Mesodermal cell (in vitro differentiated cells): Measurements from ENCODE around the gene RPL3.

Experiments used
- H3K27ac ChIP-seq: 2 replicates; pipeline ENCODE4 v1.7.0; 2013; ENCODE audit warnings: mild to moderate bottlenecking, low read depth, low read length, moderate library complexity; ENCODE audit not compliant: severe bottlenecking
- H3K36me3 ChIP-seq: 2 replicates; pipeline ENCODE4 v1.7.1; 2013; ENCODE audit warnings: mild to moderate bottlenecking, low read length, moderate library complexity; ENCODE audit not compliant: control insufficient read depth, insufficient read depth
- H3K4me1 ChIP-seq: one replicate; pipeline ENCODE4 v1.7.1; 2013; ENCODE audit warnings: mild to moderate bottlenecking, low read length; ENCODE audit not compliant: insufficient read depth, control insufficient read depth, poor library complexity, severe bottlenecking
- H3K4me3 ChIP-seq: 2 replicates; pipeline ENCODE4 v1.7.0; 2013; ENCODE audit warnings: low read length, control low read depth, mild to moderate bottlenecking; ENCODE audit not compliant: insufficient read depth, poor library complexity, severe bottlenecking; ENCODE audit errors: extremely low read depth
- H3K9me3 ChIP-seq: 2 replicates; pipeline ENCODE4 v1.7.1; 2013; ENCODE audit warnings: mild to moderate bottlenecking, low read length, moderate library complexity; ENCODE audit not compliant: control insufficient read depth
- WGBS, 2 experiments: methylation state at CpG; one replicate each; pipeline ENCODE4 v1.1.5; 2013; ENCODE audit warnings: missing lambda C conversion rate in 2 of 2; ENCODE audit not compliant: insufficient coverage in 2 of 2; 5-methylcytosine and 5-hydroxymethylcytosine counted together

RPL3 gene

DNA sequence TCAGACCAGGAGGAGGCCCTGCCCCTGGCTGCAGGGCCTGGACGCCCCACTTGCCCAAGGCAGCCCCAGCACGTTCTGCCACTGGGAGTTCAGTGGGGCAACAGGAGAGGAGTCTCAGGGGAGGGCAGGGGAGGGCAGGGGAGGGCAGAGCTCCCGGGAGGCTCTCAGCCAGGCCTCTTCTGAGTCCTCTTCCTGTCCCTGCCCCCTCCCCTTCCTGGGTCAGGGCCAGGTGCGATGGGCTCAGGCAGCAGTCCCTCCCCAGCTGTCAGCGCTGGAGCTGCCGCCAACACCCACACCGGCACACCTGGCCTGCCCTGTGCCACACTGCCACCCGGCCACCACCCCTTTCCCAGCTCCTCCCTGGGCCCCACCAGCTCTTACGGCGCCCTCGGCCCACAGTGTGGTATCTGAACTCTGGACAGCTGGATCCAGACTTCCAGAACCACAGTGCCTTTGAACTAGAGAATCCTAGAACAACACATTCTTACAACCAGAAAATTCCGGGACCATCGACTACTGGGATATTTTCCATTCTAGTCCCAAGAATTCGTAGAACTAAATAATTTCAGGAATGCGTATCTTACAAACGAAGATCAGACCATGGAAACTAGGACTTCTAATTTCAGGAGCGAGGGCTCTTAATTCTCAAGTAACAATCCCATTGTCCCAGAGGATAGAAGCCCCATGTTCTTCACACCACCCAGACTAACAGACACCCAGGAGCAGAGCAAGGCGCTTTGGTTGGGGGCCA, 21.8 kb downstream of the RPL3 start:
- Histone ChIP-seq H3K4me1 (peaks cover 30% of the 10 kb centered on the region), H3K27ac (peak overlapping the region; percentile 93), H3K4me3 (no peak overlapping the region), H3K9me3 (no peaks in the 10 kb centered on the region), H3K36me3 (no peaks in the 10 kb centered on the region)
- 71 to 79% methylated on average over 10 to 17 of the region's 18 CpGs for WGBS, 2 experiments

DNA sequence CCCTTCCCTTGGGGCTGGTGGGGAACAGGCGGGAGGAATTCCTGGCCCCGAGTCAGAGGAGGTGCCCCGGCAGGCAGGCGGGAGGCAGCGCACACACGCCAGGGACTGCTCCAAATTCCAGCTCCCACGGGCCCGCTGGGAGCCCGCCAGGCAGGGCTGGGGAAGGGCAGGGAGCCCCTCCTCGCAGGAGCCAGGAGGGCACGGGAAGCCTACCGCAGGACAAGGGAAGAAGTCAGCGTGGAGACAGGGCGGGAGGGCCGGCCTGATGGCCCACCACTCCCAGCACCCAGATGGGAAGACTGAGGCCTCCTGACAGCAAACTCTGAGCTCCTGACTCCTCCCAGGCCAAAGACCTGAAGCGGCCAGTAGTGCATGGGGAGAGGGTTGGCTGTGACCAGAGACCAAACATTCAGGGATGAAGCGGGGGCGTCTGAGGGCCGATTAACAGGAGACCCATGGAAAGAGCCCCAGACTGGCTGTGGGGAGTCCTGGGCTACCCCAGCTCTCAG, 22.4 kb downstream of the RPL3 start:
- Histone ChIP-seq H3K4me3 (no peak overlapping the region), H3K36me3 (no peaks in the 10 kb centered on the region)
- WGBS, 2 experiments = 86 to 91% methylated on average over 12 to 13 of the region's 19 CpGs

DNA sequence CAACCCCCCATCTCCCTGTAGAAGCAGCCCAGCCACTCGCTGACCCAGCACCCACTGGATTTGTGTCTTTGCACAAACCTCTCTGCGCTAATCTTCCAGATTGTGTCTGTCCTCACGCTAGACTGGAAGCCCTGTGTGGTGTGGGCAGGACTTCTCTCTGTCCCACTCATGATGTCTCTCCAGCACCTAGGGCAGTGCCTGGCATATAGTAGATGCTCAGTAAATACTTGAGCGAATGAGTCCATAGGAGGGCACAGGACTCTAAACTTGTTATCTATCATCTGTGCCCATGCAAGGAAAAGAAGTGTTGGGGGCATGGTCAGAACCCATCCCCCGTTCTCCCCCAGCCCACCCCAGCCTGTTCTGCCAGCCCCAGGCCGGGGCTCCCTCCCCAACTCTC, 22.9 kb downstream of the RPL3 start:
- 92 to 100% methylated on average over 3 of the region's 6 CpGs for WGBS, 2 experiments
- peaks cover 40% of the 10 kb centered on the region for H3K4me1 ChIP-seq
- no peaks in the 10 kb centered on the region for H3K9me3 ChIP-seq
- no peaks in the 10 kb centered on the region for H3K36me3 ChIP-seq
- no peak overlapping the region for H3K27ac ChIP-seq
- H3K4me3 ChIP-seq = no peak overlapping the region

More for the DNA sequence above, 22.4 kb downstream of the RPL3 start:
- no peaks in the 10 kb centered on the region for H3K9me3 ChIP-seq
- peak overlapping the region; percentile 93 for H3K27ac ChIP-seq
- peaks cover 35% of the 10 kb centered on the region for H3K4me1 ChIP-seq

DNA sequence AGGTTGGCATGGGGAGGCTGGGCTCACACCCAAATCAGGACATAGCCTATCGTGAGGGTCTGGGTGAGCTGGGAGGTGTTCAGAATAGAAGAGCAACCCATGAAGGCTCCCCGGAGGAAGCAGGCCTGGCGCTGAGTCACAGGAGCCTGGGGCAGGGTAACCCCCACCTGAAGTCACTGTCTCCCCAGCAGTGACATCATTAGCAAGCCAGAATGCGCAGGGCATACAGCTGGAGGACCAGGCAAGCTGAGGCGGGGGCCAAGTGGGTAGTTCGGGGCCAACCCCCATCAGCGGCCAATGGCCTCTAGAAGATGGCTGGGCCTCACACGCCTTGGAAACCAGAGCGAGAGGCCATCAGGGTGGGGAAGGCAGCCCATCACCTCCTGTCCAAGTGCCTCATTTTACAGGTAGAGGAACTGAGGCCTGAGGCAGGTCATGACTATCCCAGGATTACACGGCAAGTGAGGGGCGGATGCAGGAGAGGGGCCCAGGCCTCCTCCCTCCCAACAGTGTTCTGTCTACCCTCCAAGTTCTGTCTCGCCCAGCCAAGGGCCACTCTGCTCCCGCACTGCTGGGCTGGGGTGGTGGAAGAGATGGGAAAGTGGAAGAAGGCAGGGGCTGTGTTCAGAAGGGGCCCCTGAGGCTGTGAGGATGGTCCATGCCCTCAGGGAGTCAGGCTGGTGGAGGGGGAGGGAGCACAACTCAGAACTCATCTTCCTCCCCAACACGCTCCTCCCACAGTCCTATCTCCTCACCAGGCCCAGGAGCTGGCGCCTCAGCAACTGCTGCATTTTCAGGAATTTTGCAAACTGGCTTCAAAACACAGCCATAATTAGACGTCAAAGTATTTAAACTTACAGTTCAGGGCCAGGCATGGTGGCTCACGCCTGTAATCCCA, 24.6 kb downstream of the RPL3 start:
- no peak overlapping the region for H3K27ac ChIP-seq
- 89 to 91% methylated on average over 10 to 15 of the region's 17 CpGs for WGBS, 2 experiments
- peaks cover 41% of the 10 kb centered on the region for H3K4me1 ChIP-seq
- H3K4me3 ChIP-seq = no peak overlapping the region
- H3K36me3 ChIP-seq = no peaks in the 10 kb centered on the region
- H3K9me3 ChIP-seq = no peaks in the 10 kb centered on the region

DNA sequence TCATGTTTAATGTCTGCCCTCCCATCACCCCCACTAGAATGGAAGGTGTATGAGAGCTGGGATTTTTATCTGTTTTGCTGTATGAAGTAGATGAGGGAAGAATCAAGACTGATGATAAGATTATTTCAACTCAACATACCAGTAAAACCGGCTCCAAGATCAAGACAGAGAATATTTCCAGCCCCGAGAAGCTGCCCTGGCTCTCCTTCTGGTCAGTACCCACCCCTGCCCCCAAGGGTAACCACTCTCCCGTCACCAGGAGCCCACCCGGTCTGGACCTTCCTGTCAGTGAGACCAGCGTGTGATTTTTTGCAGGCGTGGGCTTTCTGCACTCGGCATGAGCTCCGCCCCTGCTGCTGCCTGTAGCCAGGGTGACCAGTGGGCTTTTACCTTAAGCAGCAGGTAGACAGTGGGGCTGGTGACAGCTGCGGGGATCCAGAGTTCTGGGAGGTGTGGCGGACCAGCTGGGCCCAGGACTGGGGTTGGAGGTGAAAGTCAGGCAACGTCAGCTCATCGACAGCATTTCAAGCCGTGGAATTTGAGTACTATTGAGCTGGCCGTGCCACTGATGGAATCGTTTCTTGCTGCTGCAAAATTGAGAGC, 25.6 kb downstream of the RPL3 start:
- no peak overlapping the region for H3K4me3 ChIP-seq
- H3K4me1 ChIP-seq = peaks cover 41% of the 10 kb centered on the region
- no peak overlapping the region for H3K27ac ChIP-seq
- no peaks in the 10 kb centered on the region for H3K9me3 ChIP-seq
- no peaks in the 10 kb centered on the region for H3K36me3 ChIP-seq
- 84 to 94% methylated on average over 14 of the region's 15 CpGs for WGBS, 2 experiments

DNA sequence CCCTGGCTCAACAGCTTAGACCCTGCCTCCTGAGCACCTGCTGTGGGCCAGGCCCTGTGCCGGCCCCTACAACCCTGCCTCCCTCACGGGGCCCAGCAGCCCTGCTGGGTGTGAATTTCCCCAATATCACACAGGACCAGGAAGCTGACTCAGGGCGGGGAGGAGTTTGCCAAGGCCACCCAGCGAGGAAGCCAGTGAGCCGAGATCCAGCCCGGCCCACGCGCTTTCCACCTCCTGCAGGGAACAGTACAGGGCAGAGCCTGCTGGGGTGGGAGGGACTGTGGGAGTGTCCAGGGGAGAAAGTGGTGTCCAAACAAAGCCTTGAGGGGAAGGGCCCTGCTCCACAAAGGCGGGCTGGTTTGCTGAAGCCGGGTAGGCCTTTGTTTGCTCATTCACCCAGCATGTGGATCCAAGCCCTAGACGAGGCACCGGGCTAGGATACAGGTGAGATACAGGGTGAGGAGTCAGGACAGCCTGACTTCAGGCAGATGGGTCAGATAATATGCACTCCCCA, 26.8 kb downstream of the RPL3 start:
- WGBS, 2 experiments = 23 to 44% methylated on average over 4 to 11 of the region's 12 CpGs
- peak overlapping the region; percentile 24 for H3K27ac ChIP-seq
- no peak overlapping the region for H3K4me3 ChIP-seq
- H3K9me3 ChIP-seq = no peaks in the 10 kb centered on the region
- H3K36me3 ChIP-seq = no peaks in the 10 kb centered on the region
- H3K4me1 ChIP-seq = peaks cover 33% of the 10 kb centered on the region

DNA sequence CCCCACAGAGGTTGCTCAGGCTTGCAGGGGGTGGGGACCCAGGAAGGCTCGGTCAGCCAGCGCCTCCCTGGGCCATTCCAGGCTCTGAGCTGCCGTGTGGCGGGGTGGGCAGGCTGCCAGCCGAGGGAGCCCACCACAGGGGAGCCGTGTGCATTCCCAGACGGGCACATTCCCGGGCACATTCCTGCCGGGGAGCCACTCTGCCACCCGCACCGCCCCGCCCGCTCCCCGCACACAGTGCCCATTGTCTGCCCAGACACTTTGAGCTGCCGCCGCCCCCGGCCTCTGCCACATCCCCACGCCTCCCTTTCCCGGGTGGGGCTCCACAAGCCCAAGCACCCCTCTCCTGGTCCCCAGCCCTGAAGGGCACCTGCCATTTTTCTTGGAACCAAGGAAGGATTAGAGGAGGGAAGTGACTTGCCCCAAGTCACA, 27.4 kb downstream of the RPL3 start:
- peak overlapping the region; percentile 24 for H3K27ac ChIP-seq
- WGBS, 2 experiments = 88 to 92% methylated on average over 15 of the region's 19 CpGs
- peaks cover 27% of the 10 kb centered on the region for H3K4me1 ChIP-seq
- H3K9me3 ChIP-seq = no peaks in the 10 kb centered on the region
- no peaks in the 10 kb centered on the region for H3K36me3 ChIP-seq
- H3K4me3 ChIP-seq = no peak overlapping the region

DNA sequence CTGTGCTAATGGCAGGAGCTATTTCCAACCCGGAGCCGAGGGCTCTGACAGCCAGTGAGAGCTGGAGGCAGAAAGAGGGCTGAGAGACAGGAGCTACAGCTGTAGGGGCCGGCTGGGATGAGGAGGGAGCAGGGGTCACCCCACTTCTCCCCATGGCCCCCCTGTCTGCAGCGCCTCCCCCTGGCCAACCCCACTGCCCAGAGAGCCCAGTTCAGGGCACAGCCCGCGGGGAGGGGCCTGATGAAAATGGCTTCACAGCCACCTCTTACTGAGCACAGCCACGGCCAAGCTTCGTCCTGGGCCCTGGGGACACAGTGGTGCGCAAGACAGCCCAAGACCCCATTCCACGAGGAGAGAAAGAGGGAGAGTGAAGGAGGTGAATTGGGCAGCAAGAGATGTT, 27.9 kb downstream of the RPL3 start:
- Histone ChIP-seq H3K36me3 (no peaks in the 10 kb centered on the region), H3K4me3 (no peak overlapping the region), H3K9me3 (no peaks in the 10 kb centered on the region), H3K4me1 (peaks cover 25% of the 10 kb centered on the region), H3K27ac (no peak overlapping the region)
- 79 to 81% methylated on average over 4 to 9 of the region's 10 CpGs for WGBS, 2 experiments

DNA sequence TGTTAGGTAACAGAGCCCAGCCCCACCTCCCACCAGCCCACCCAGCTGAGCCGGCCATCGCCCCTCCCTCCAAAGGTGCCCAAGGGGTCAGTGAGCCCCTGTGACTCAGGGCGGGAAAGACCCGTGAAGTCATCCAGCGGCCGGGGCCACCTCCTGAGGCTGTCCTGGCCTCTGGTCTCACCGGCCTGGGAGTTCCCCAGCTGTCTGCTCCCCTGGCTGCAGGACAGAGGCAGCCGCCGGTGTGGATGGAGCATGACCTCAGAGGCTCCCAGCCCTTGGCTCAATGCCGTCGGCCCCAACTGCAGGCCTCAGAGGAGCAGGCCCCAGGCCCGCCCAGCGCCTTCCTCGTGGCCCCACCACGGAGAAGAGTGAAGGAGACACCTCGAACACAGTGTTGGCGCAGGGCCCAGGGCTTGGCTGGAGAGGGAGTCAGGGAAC, 28.7 kb downstream of the RPL3 start:
- WGBS, 2 experiments = 74 to 81% methylated on average over 12 to 15 of the region's 17 CpGs
- H3K27ac ChIP-seq = peak overlapping the region; percentile 5
- peaks cover 25% of the 10 kb centered on the region for H3K4me1 ChIP-seq
- H3K9me3 ChIP-seq = no peaks in the 10 kb centered on the region
- no peak overlapping the region for H3K4me3 ChIP-seq
- H3K36me3 ChIP-seq = no peaks in the 10 kb centered on the region

DNA sequence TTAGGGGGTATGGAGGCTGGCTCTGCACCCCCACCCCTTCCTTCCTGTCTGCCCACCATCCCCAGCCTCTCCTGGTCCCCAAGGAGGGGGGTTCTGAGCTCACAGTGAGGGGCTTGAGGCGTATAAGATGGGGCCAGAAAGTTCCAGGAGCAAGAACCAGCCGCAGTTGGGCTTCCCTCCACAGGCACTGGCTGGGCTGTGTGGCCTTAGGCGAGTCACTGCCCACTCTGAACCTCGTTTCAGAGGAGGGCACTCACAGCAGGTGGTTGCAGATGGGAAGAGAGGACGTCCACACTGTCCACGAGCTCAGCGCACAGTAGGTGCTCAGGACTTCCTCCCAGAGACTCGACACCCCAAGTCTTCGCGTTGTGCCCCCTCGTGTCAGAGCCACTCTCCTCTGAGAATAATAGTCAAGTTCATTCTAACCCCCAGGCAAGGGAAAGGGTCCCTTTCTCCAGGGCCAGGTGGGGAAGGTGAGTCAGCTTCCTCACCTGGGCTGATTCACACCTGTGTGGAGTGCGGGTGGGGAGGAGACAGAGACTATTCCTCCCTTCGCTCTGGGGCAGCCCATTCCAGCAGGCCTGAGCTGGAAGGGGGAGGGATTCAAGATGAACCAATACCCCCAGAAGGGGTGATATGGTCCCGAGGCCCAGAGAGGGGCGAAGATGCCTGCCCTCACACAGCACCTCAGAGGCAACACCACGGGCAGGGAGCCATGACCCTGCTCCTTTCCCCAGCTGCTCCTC, 29.3 kb downstream of the RPL3 start:
- H3K4me3 ChIP-seq = no peak overlapping the region
- no peak overlapping the region for H3K27ac ChIP-seq
- WGBS, 2 experiments = 89 to 90% methylated on average over 8 to 13 of the region's 16 CpGs

More for the DNA sequence above, 29.3 kb downstream of the RPL3 start:
- H3K9me3 ChIP-seq = no peaks in the 10 kb centered on the region
- peaks cover 25% of the 10 kb centered on the region for H3K4me1 ChIP-seq
- no peaks in the 10 kb centered on the region for H3K36me3 ChIP-seq
